Limb (tissue), 2 donors: ENCODE results near the gene SEMA3G.

ENCODE experiments used
- DNase-seq, 2 donors: peaks; one replicate each; pipeline ENCODE4 v3.0.0-alpha.2; 2016; ENCODE audit errors: extremely low spot score in 2 of 2

The SEMA3G gene

GRCh38 chr3:52479877-52480575, 35.1 kb upstream of the SEMA3G start:
- DNase-seq, result no peak

GRCh38 chr3:52479037-52479876, 34.4 kb upstream of the SEMA3G start:
- DNase-seq, result no peak

- DNase-seq, result no peak
Measured at GRCh38 chr3:52477796-52478095, 32.8 kb upstream of the SEMA3G start.

GRCh38 chr3:52477076-52477795, 32.3 kb upstream of the SEMA3G start:
- no peak for DNase-seq

- no peak for DNase-seq
Measured at GRCh38 chr3:52473026-52473425, 28.1 kb upstream of the SEMA3G start.

GRCh38 chr3:52472239-52473000, 27.5 kb upstream of the SEMA3G start:
- no peak for DNase-seq

GRCh38 chr3:52471371-52472238, 26.7 kb upstream of the SEMA3G start:
- peak in 1 of 2 donors; percentile 61 for DNase-seq

GRCh38 chr3:52470920-52471319, 26.0 kb upstream of the SEMA3G start:
- no peak for DNase-seq

- DNase-seq, result no peak
Measured at GRCh38 chr3:52469001-52469400, 24.1 kb upstream of the SEMA3G start.

- DNase-seq, result no peak
Measured at GRCh38 chr3:52468336-52468735, 23.4 kb upstream of the SEMA3G start.

- no peak for DNase-seq
Measured at GRCh38 chr3:52463416-52463815, 18.5 kb upstream of the SEMA3G start.

GRCh38 chr3:52461874-52462273, 17.0 kb upstream of the SEMA3G start:
- DNase-seq, result no peak

- DNase-seq, result no peak
Measured at GRCh38 chr3:52458770-52459545, 14.1 kb upstream of the SEMA3G start.

GRCh38 chr3:52458031-52458760, 13.3 kb upstream of the SEMA3G start:
- no peak for DNase-seq

- DNase-seq, result no peak
Measured at GRCh38 chr3:52456800-52457183, 11.9 kb upstream of the SEMA3G start.

- DNase-seq, result peak; percentile 34 to 72
Measured at GRCh38 chr3:52456169-52456799, 11.4 kb upstream of the SEMA3G start.

- peak; percentile 83 to 95 for DNase-seq
Measured at GRCh38 chr3:52455283-52456168, 10.6 kb upstream of the SEMA3G start, which contains the start of gene NISCH. Gene NISCH, plus strand, starts transcription at chr3:52455604. Its CDS starts 38 bp downstream, at chr3:52455642.

GRCh38 chr3:52454938-52455282, 10.0 kb upstream of the SEMA3G start:
- no peak for DNase-seq
